ENCODE results near the gene WNK2.
"Not testable (repeated sequence)": the region's sequence is repeated elsewhere in the genome, so short reads cannot be mapped to it uniquely, and the experiment has no call there.

Gene WNK2

GRCh38 chr9:93141771-93142483 lies 42.0 kb upstream of the WNK2 start:
- TF ChIP-seq CTCF (IDR thresholded peaks at IDR 0.05; ENCODE audit: control insufficient read depth, insufficient read depth, low read depth, low read length, missing control alignments) = no peak
- no peak for DNase-seq (ENCODE audit: low read depth)
- H3K4me3 ChIP-seq (ENCODE audit: control insufficient read depth, low read depth, low read length) = no peak overlapping the region

- no peak for DNase-seq (ENCODE audit: low read depth)
- no peak for TF ChIP-seq CTCF (IDR thresholded peaks at IDR 0.05; ENCODE audit: control insufficient read depth, insufficient read depth, low read depth, low read length, missing control alignments)
- no peak overlapping the region for H3K4me3 ChIP-seq (ENCODE audit: control insufficient read depth, low read depth, low read length)
Observed at GRCh38 chr9:93143830-93144530, 40.0 kb upstream of the WNK2 start.

- not testable (repeated sequence) for H3K4me3 ChIP-seq (ENCODE audit: control insufficient read depth, low read depth, low read length); DNase-seq (ENCODE audit: low read depth)
Observed at GRCh38 chr9:93146696-93147095, 37.2 kb upstream of the WNK2 start.

GRCh38 chr9:93147632-93148031 lies 36.3 kb upstream of the WNK2 start:
- H3K4me3 ChIP-seq (ENCODE audit: control insufficient read depth, low read depth, low read length) = no peak overlapping the region
- DNase-seq (ENCODE audit: low read depth) = no peak
- no peak for TF ChIP-seq CTCF (IDR thresholded peaks at IDR 0.05; ENCODE audit: control insufficient read depth, insufficient read depth, low read depth, low read length, missing control alignments)

GRCh38 chr9:93148721-93149120 lies 35.2 kb upstream of the WNK2 start:
- no peak overlapping the region for H3K4me3 ChIP-seq (ENCODE audit: control insufficient read depth, low read depth, low read length)
- no peak for TF ChIP-seq CTCF (IDR thresholded peaks at IDR 0.05; ENCODE audit: control insufficient read depth, insufficient read depth, low read depth, low read length, missing control alignments)
- no peak for DNase-seq (ENCODE audit: low read depth)

- no peak overlapping the region for H3K4me3 ChIP-seq (ENCODE audit: control insufficient read depth, low read depth, low read length)
- TF ChIP-seq CTCF (IDR thresholded peaks at IDR 0.05; ENCODE audit: control insufficient read depth, insufficient read depth, low read depth, low read length, missing control alignments) = no peak
- DNase-seq (ENCODE audit: low read depth) = no peak
Observed at GRCh38 chr9:93149361-93149760, 34.6 kb upstream of the WNK2 start.

- DNase-seq (ENCODE audit: low read depth) = no peak
- TF ChIP-seq CTCF (IDR thresholded peaks at IDR 0.05; ENCODE audit: control insufficient read depth, insufficient read depth, low read depth, low read length, missing control alignments) = no peak
- H3K4me3 ChIP-seq (ENCODE audit: control insufficient read depth, low read depth, low read length) = no peak overlapping the region
Observed at GRCh38 chr9:93151097-93151784, 32.7 kb upstream of the WNK2 start.

All from AG09309 (cell line).